ENCODE data around the gene HOXC9. TPM values are rescaled to one million over a fixed set of nuclear protein-coding genes. Genes with fewer than 3 reads are reported as not detected.

Gene HOXC9
- polyA plus RNA-seq, 1 of the 3 experiments (the other 2 are of a cell fraction): 1.9 TPM

GRCh38 chr12:53971686-53972085 lies 28.3 kb upstream of the HOXC9 start:
- peaks cover 100% of the 10 kb centered on the region for H3K27me3 ChIP-seq (ENCODE audit: insufficient read depth)
- no peaks in the 10 kb centered on the region for H3K36me3 ChIP-seq (replicated peaks in 1 of 2; ENCODE audit: control insufficient read depth in 1 of 2, insufficient read depth in 2 of 2, low read length in 1 of 2)
- H3K4me3 ChIP-seq (ENCODE audit: low read depth in 2 of 2, low read length in 1 of 2): no peak overlapping the region
- TF ChIP-seq CHD2 (IDR thresholded peaks at IDR 0.05; ENCODE audit: low read length, partially characterized antibody) (no peak), JUND (IDR thresholded peaks at IDR 0.05) (no peak), RCOR1 (IDR thresholded peaks at IDR 0.05; ENCODE audit: low read length) (no peak), FOXM1 (IDR thresholded peaks at IDR 0.05; ENCODE audit: low read depth) (no peak), EP300 (IDR thresholded peaks at IDR 0.05; ENCODE audit: borderline replicate concordance in 1 of 2, low read depth in 1 of 2, low read length in 1 of 2) (no peak), CTCF (IDR thresholded peaks at IDR 0.05) (no peak), NFIC (IDR thresholded peaks at IDR 0.05; ENCODE audit: borderline replicate concordance) (no peak), TCF12 (IDR thresholded peaks at IDR 0.05) (no peak), REST (IDR thresholded peaks at IDR 0.05; ENCODE audit: low read depth, low read length) (no peak)
- no peak overlapping the region for H3K9ac ChIP-seq
- WGBS (ENCODE audit: low lambda C conversion rate): 50% methylated on average over 1 of the region's 2 CpGs
- no peaks in the 10 kb centered on the region for H3K79me2 ChIP-seq (ENCODE audit: insufficient read depth)
- peaks cover 0 to 2% of the 10 kb centered on the region in 2 experiments; a peak in 1 of 4 replicates for H3K4me1 ChIP-seq (ENCODE audit: control insufficient read depth in 1 of 2, insufficient read depth in 2 of 2, low read depth in 1 of 2, low read length in 1 of 2)
- ChIA-PET POLR2A (no interaction called here), CTCF (interaction anchor here (1.0 to 12.7 kb wide), 4 partner anchors 10 to 34 kb away, joined by 3 to 134 read pairs (median 4); partner anchors contain the start of genes HOXC10 and HOXC12)
- H3K9me2 ChIP-seq: no peaks in the 10 kb centered on the region
- no peak for DNase-seq
- H2AFZ ChIP-seq (ENCODE audit: low read depth): no peak overlapping the region
- H3K4me2 ChIP-seq: no peak overlapping the region
- no peaks in the 10 kb centered on the region for H3K9me3 ChIP-seq
- H4K20me1 ChIP-seq (ENCODE audit: insufficient read depth): 0 out of 2 replicates have a peak, but pooled peaks cover 2% of the 10 kb centered on the region
- H3K27ac ChIP-seq (ENCODE audit: low read depth in 2 of 2, low read length in 1 of 2): no peak overlapping the region
- H3F3A ChIP-seq (replicated peaks; ENCODE audit: insufficient read depth): peaks cover 3% of the 10 kb centered on the region

GRCh38 chr12:53972152-53972702 lies 27.7 kb upstream of the HOXC9 start:
- H3K9ac ChIP-seq: no peak overlapping the region
- CTCF ChIA-PET: interaction anchor here (1.0 to 12.7 kb wide), 5 partner anchors 11 to 229 kb away, joined by 3 to 134 read pairs (median 5); partner anchors contain the start of genes HOXC10 and HOXC12
- POLR2A ChIA-PET: no interaction called here
- TF ChIP-seq CHD2 (IDR thresholded peaks at IDR 0.05; ENCODE audit: low read length, partially characterized antibody) (no peak), FOXJ3 (CRISPR knock-in tag; IDR thresholded peaks at IDR 0.05) (no peak), REST (IDR thresholded peaks at IDR 0.05; ENCODE audit: low read depth, low read length) (no peak), ELF1 (IDR thresholded peaks at IDR 0.05) (no peak), USF1 (IDR thresholded peaks at IDR 0.05; ENCODE audit: borderline replicate concordance, low read depth) (no peak), TEAD4 (IDR thresholded peaks at IDR 0.05; ENCODE audit: borderline replicate concordance, insufficient read depth) (no peak), RFX5 (IDR thresholded peaks at IDR 0.05; ENCODE audit: low read length) (no peak), GABPA (IDR thresholded peaks at IDR 0.05; ENCODE audit: low read depth) (no peak), FOSL2 (IDR thresholded peaks at IDR 0.05; ENCODE audit: borderline replicate concordance, low read depth) (no peak)

More at GRCh38 chr12:53972152-53972702, 27.7 kb upstream of the HOXC9 start:
- 33% methylated on average over 9 of the region's 9 CpGs for WGBS (ENCODE audit: low lambda C conversion rate)
- Histone ChIP-seq H3K4me3 (ENCODE audit: low read depth in 2 of 2, low read length in 1 of 2) (no peak overlapping the region), H3K9me2 (no peaks in the 10 kb centered on the region), H2AFZ (ENCODE audit: low read depth) (no peak overlapping the region), H4K20me1 (ENCODE audit: insufficient read depth) (0 out of 2 replicates have a peak, but pooled peaks cover 2% of the 10 kb centered on the region), H3K27ac (ENCODE audit: low read depth in 2 of 2, low read length in 1 of 2) (no peak overlapping the region), H3K79me2 (ENCODE audit: insufficient read depth) (no peaks in the 10 kb centered on the region), H3K4me1 (ENCODE audit: control insufficient read depth in 1 of 2, insufficient read depth in 2 of 2, low read depth in 1 of 2, low read length in 1 of 2) (peaks cover 0 to 2% of the 10 kb centered on the region in 2 experiments; a peak in 1 of 4 replicates), H3F3A (replicated peaks; ENCODE audit: insufficient read depth) (peaks cover 3% of the 10 kb centered on the region), H3K4me2 (no peak overlapping the region), H3K27me3 (ENCODE audit: insufficient read depth) (peaks cover 100% of the 10 kb centered on the region), H3K36me3 (replicated peaks in 1 of 2; ENCODE audit: control insufficient read depth in 1 of 2, insufficient read depth in 2 of 2, low read length in 1 of 2) (no peaks in the 10 kb centered on the region), H3K9me3 (no peaks in the 10 kb centered on the region)
- DNase-seq: no peak

All from SK-N-SH (cell line).